ENCODE data around the gene E4F1. TPM values are rescaled to one million over a fixed set of nuclear protein-coding genes. Genes with fewer than 3 reads are reported as not detected.
"Not testable (repeated sequence)": the region's sequence is repeated elsewhere in the genome, so short reads cannot be mapped to it uniquely, and the experiment has no call there.

The E4F1 gene
- total RNA-seq, 1 experiment from 2014 or later, result 19.6 TPM

- no peak overlapping the region for H3K4me3 ChIP-seq
- peaks cover 13% of the 10 kb centered on the region for H3K36me3 ChIP-seq
- H3K9me3 ChIP-seq (replicated peaks), result no peaks in the 10 kb centered on the region
- DNase-seq, result no peak
- H3K4me1 ChIP-seq, result peaks cover 18% of the 10 kb centered on the region
- no peaks in the 10 kb centered on the region for H3K27me3 ChIP-seq
- no peak overlapping the region for H3K27ac ChIP-seq
Observed at GRCh38 chr16:2235234-2235651, 11.9 kb downstream of the E4F1 start.

GRCh38 chr16:2235695-2236336 is 12.4 kb downstream of the E4F1 start:
- Histone ChIP-seq H3K4me3 (no peak overlapping the region), H3K36me3 (peaks cover 13% of the 10 kb centered on the region), H3K27me3 (no peaks in the 10 kb centered on the region), H3K4me1 (peaks cover 12% of the 10 kb centered on the region), H3K9me3 (replicated peaks) (no peaks in the 10 kb centered on the region), H3K27ac (no peak overlapping the region)
- no peak for DNase-seq

GRCh38 chr16:2236337-2237101 is 13.1 kb downstream of the E4F1 start, which contains the start of gene DNASE1L2:
Gene DNASE1L2, plus strand, starts transcription at chr16:2236444. Its CDS starts 373 bp downstream, at chr16:2236817.
- Histone ChIP-seq H3K4me1 (peaks cover 7% of the 10 kb centered on the region), H3K4me3 (no peak within 1 kb of the TSS), H3K27ac (no peak within 1 kb of the TSS), H3K36me3 (peaks cover 13% of the 10 kb centered on the region), H3K9me3 (replicated peaks) (no peaks in the 10 kb centered on the region), H3K27me3 (no peaks in the 10 kb centered on the region)
- no peak for DNase-seq

GRCh38 chr16:2237102-2237482 is 13.7 kb downstream of the E4F1 start:
- DNase-seq, result no peak
- Histone ChIP-seq H3K9me3 (replicated peaks) (no peaks in the 10 kb centered on the region), H3K4me1 (peaks cover 1% of the 10 kb centered on the region), H3K27ac (no peak overlapping the region), H3K4me3 (no peak overlapping the region), H3K27me3 (no peaks in the 10 kb centered on the region), H3K36me3 (peaks cover 13% of the 10 kb centered on the region)

- DNase-seq, result no peak
- Histone ChIP-seq H3K36me3 (peaks cover 9% of the 10 kb centered on the region), H3K27ac (no peak overlapping the region), H3K4me1 (no peaks in the 10 kb centered on the region), H3K4me3 (no peak overlapping the region), H3K27me3 (no peaks in the 10 kb centered on the region), H3K9me3 (replicated peaks) (no peaks in the 10 kb centered on the region)
Observed at GRCh38 chr16:2237493-2238149, 14.2 kb downstream of the E4F1 start.

- H3K36me3 ChIP-seq, result peaks cover 9% of the 10 kb centered on the region
- no peaks in the 10 kb centered on the region for H3K9me3 ChIP-seq (replicated peaks)
- DNase-seq, result no peak
- no peak overlapping the region for H3K27ac ChIP-seq
- H3K27me3 ChIP-seq, result no peaks in the 10 kb centered on the region
- no peaks in the 10 kb centered on the region for H3K4me1 ChIP-seq
- no peak overlapping the region for H3K4me3 ChIP-seq
Observed at GRCh38 chr16:2238150-2238837, 14.9 kb downstream of the E4F1 start.

GRCh38 chr16:2238838-2239675 is 15.7 kb downstream of the E4F1 start:
- DNase-seq, result no peak
- H3K4me1 ChIP-seq, result no peaks in the 10 kb centered on the region
- H3K27me3 ChIP-seq, result no peaks in the 10 kb centered on the region
- no peaks in the 10 kb centered on the region for H3K9me3 ChIP-seq (replicated peaks)
- H3K4me3 ChIP-seq, result no peak overlapping the region
- peaks cover 6% of the 10 kb centered on the region; the same call in 1 of the 2 replicates for H3K36me3 ChIP-seq
- no peak overlapping the region for H3K27ac ChIP-seq

GRCh38 chr16:2240331-2240730 is 16.9 kb downstream of the E4F1 start:
- DNase-seq; H3K27ac ChIP-seq; H3K27me3 ChIP-seq; H3K4me3 ChIP-seq; H3K4me1 ChIP-seq; H3K9me3 ChIP-seq (replicated peaks); H3K36me3 ChIP-seq: not testable (repeated sequence)

- Histone ChIP-seq H3K9me3 (replicated peaks) (no peaks in the 10 kb centered on the region), H3K36me3 (peaks cover 5% of the 10 kb centered on the region), H3K27me3 (no peaks in the 10 kb centered on the region), H3K4me3 (no peak overlapping the region), H3K27ac (no peak overlapping the region), H3K4me1 (no peaks in the 10 kb centered on the region)
- no peak for DNase-seq
Observed at GRCh38 chr16:2242598-2242997, 19.2 kb downstream of the E4F1 start.

- H3K4me1 ChIP-seq, result no peaks in the 10 kb centered on the region
- no peak overlapping the region for H3K4me3 ChIP-seq
- H3K27ac ChIP-seq, result no peak overlapping the region
- H3K36me3 ChIP-seq, result peaks cover 5% of the 10 kb centered on the region
- H3K9me3 ChIP-seq (replicated peaks), result no peaks in the 10 kb centered on the region
- DNase-seq, result no peak
- H3K27me3 ChIP-seq, result no peaks in the 10 kb centered on the region
Observed at GRCh38 chr16:2243031-2243528, 19.7 kb downstream of the E4F1 start.

GRCh38 chr16:2243781-2244180 is 20.4 kb downstream of the E4F1 start:
- Histone ChIP-seq H3K9me3 (replicated peaks) (no peaks in the 10 kb centered on the region), H3K27ac (no peak overlapping the region), H3K27me3 (no peaks in the 10 kb centered on the region), H3K36me3 (peaks cover 5% of the 10 kb centered on the region), H3K4me3 (no peak overlapping the region), H3K4me1 (no peaks in the 10 kb centered on the region)
- DNase-seq, result no peak

- H3K4me3 ChIP-seq, result no peak overlapping the region
- no peaks in the 10 kb centered on the region for H3K4me1 ChIP-seq
- no peak for DNase-seq
- H3K9me3 ChIP-seq (replicated peaks), result no peaks in the 10 kb centered on the region
- no peak overlapping the region for H3K27ac ChIP-seq
- H3K27me3 ChIP-seq, result no peaks in the 10 kb centered on the region
- H3K36me3 ChIP-seq, result peaks cover 5% of the 10 kb centered on the region
Observed at GRCh38 chr16:2244301-2244700, 20.9 kb downstream of the E4F1 start.

- Histone ChIP-seq H3K9me3 (replicated peaks) (no peaks in the 10 kb centered on the region), H3K27ac (no peak overlapping the region), H3K4me3 (no peak overlapping the region), H3K4me1 (no peaks in the 10 kb centered on the region), H3K27me3 (no peaks in the 10 kb centered on the region), H3K36me3 (peaks cover 5% of the 10 kb centered on the region)
- no peak for DNase-seq
Observed at GRCh38 chr16:2244926-2245795, 21.8 kb downstream of the E4F1 start.
